Measurements from ENCODE around the gene OR6J1.

GRCh38 chr14:22656945-22657731, 13.0 kb upstream of the OR6J1 start:
- no peak for TF ChIP-seq CTCF (conservative IDR thresholded peaks at IDR 0.05)
- TF ChIP-seq ZFX (IDR thresholded peaks at IDR 0.05): no peak
